Stimulated activated CD4-positive, alpha-beta T cell treated with anti-CD3 and anti-CD28 coated beads, TNF-alpha, amount 100 ng/mL, for 1 hour (primary cell): ENCODE data around the gene BBS5.
"Not testable (repeated sequence)": the region's sequence is repeated elsewhere in the genome, so short reads cannot be mapped to it uniquely, and the experiment has no call there.

Experiments used
- DNase-seq, 3 donors: peaks; one replicate each; pipeline ENCODE4 v3.0.0-alpha.2; 2020; ENCODE audit warnings: low read depth in 3 of 3, low spot score in 1 of 3

BBS5 gene

GRCh38 chr2:169485650-169486138 lies 6.4 kb downstream of the BBS5 start:
- no peak for DNase-seq

DNA sequence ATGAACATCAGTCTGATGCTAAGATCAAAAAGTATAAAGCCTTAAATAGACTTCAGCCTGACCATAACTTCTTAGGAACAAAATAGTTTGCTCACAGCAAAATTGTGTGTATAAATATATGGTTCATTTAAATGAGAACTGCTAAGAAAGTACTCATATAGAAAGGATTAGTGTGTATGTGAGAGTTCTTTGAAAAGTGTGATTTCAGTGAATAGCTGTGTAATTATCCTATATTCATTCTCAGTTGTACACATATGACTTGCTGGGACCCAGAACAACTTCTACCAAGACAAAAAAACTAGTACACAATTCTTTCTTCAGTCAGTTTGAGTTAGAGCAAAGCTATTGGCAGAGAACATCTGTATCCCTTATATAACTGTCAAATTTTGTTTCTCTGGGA lies 7.2 kb downstream of the BBS5 start:
- DNase-seq, result no peak

- no peak for DNase-seq
These were observed 11.5 kb downstream of the BBS5 start for GRCh38 chr2:169490834-169491233.

GRCh38 chr2:169491378-169491777 lies 12.1 kb downstream of the BBS5 start:
- DNase-seq, result no peak

DNA sequence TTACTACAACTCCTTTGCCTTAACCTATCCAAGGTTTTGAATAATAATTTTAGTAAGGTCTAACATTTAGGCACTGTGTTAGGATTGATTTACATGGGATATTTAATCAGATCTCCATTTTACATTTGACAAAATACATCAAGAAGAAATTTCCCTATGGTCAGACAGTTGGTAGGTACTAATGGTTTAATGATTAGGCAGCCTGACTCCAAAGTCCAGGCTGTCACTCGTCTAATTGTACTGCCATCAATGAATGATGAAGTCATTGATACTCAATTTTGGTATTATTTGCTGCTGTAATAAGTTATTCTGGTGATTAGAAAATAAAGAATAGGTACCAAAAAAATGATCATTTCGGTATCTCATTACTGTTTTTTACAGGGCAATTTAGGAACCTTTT lies 14.1 kb downstream of the BBS5 start:
- DNase-seq, result no peak

DNA sequence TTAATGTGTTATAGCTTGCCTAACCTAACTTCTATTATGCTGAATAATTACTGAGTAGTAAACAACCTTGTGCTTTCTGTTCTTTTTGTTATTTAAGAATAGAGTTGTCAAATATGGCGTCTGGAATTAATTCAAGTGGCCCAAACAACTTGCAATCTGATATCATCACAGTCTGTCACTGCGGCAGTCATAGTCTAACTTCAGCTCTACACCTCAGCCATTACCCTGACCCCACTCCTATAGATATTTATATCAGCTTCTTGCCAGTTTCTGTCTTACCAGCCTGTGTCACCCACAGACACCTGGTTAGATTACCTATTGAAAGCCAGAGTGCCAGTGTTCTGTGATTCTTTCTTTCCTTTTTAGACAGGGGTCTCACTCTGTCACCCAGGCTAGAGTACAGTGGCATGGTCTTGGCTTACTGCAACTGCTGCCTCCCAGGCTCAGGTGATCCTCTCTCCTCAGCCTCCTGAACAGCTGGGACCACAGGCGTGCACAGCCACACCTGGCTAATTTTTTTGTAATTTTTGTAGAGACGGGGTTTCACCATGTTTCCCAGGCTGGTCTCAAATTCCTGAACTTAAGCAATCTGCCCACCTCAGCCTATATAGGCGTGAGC lies 16.1 kb downstream of the BBS5 start:
- no peak for DNase-seq

- DNase-seq, result no peak
These were observed 25.4 kb downstream of the BBS5 start for GRCh38 chr2:169504651-169505050.

- DNase-seq, result no peak
These were observed 28.4 kb downstream of the BBS5 start for GRCh38 chr2:169507698-169508097.

- DNase-seq, result no peak
These were observed 30.1 kb downstream of the BBS5 start, which contains the start of gene KLHL41 for GRCh38 chr2:169509298-169509885. Gene KLHL41 (plus strand): TSS chr2:169509702. CDS start chr2:169509779, 77 bp downstream.

DNA sequence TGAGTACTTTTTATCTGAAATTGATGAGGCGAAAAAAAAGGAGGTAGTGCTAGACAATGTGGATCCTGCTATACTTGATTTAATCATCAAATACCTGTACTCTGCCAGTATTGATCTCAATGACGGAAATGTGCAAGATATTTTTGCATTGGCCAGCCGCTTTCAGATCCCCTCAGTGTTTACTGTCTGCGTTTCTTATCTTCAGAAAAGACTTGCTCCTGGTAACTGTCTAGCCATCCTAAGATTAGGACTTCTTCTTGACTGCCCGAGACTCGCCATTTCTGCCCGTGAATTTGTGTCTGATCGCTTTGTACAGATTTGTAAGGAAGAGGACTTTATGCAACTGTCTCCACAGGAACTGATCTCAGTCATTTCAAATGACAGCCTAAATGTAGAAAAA lies 30.7 kb downstream of the BBS5 start:
- no peak for DNase-seq

- no peak for DNase-seq
These were observed 31.2 kb downstream of the BBS5 start for GRCh38 chr2:169510496-169510895.

GRCh38 chr2:169511818-169512217 lies 32.5 kb downstream of the BBS5 start:
- DNase-seq, result no peak

- DNase-seq, result no peak
These were observed 33.2 kb downstream of the BBS5 start for GRCh38 chr2:169512525-169512924.

DNA sequence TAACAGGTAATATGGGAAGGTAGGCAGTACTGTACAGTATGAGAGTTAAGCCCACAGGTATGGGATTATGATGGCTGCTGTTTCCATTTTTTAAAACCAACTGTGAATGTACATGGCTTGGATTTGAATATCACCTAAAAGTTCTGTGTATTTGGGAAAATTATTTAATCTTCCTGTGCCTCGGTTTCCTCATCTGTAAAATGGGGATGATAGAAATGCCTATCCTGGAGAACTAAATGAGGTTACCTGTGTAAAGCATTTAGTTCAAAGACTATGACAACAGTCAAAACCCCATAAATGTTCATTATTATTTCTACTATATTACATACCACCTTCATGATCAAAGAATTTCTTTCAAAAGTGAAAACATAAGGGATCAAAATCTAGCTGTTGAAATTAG lies 33.8 kb downstream of the BBS5 start:
- DNase-seq, result no peak

GRCh38 chr2:169513926-169514325 lies 34.6 kb downstream of the BBS5 start:
- no peak for DNase-seq

- DNase-seq, result not testable (repeated sequence)
These were observed 35.5 kb downstream of the BBS5 start for GRCh38 chr2:169514758-169515157.

GRCh38 chr2:169516488-169516995 lies 37.2 kb downstream of the BBS5 start:
- DNase-seq, result not testable (repeated sequence)

DNA sequence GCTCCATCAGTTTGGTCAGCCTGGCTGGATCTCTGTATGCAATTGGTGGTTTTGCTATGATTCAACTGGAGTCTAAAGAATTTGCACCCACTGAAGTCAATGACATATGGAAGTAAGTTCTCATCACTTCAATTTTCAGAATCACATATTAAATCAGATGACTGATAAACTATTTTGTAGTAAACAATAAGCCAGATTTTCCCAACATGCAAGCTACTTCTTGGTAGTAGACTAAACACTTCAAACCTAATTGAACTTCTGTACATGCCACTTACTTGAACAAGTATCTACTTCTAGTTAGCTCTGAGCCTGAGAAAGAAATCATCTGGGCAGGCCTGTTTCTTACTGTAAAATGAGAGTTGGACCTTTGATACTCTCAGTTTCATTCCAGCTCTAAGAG lies 41.6 kb downstream of the BBS5 start:
- DNase-seq, result no peak

DNA sequence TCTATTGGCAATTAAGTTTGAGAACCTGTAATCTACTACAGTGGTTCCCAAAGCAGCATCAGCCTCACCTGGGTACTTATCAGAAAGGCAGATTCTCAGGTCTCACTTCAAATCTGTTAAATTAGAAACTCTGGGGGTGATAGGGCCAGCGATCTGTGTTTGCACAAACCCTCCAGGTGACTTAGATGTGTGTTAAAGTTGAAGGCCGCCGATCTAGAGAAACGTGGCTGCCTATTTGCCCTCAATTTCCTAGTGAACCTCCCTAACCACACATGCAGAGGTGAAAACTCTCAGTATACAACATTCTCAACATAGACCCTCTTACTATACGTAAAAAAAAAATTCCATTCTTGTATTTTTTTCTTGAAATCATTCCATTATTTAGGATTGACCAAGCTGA lies 44.4 kb downstream of the BBS5 start:
- DNase-seq, result no peak

DNA sequence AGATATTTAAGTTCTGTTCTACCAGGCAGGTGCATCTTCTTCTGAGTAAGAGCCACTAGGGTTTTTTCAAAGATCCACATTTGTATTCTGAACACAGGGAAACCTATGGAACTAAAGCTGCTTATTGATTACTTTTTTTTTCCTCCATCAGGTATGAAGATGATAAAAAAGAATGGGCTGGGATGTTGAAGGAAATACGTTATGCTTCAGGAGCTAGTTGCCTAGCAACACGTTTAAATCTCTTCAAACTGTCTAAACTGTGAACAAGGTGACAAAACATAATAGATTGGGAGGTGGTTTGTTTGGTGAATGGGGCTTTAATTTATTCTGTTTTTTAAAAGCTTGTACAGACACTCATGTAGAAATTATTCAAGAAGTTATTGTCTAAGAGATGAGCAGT lies 46.1 kb downstream of the BBS5 start:
- no peak for DNase-seq

DNA sequence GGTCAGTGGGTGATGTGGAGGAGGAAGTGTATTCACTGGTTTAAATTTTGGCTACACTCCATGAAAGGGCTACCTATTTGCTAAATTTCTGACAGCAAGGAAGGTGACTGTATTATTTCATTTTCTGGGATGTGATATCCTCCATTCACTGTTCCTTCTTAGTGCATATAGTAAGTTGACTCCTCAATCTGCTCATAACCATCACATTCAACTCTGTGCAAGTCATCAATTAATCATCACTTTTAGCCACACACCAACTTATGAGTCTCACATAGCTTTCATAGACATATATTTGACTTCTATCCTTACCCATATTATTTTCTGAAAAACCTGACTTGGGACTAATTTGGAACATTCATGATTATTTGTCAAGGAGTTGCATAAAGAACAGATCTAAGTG lies 47.2 kb downstream of the BBS5 start:
- no peak for DNase-seq

DNA sequence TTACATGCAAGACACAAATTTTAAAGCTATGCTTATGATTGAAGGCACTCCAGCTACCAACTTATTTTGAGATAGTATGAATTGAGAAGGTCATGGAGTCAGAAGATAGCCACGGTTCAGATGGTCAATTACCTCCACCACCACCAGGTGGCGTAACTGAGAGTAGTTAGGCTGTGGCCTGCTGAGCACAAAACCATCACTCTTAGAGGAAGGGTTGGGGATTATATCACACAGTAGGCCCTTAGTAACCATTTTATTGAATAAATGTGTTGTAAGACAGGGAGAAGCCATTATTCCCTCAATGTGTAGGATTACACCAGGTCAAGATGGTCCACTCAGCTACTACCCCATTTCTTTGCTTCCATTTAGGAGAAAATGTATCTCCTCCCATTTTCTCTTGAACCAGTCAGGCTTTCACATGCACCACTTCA lies 49.0 kb downstream of the BBS5 start:
- DNase-seq, result peak; percentile 15 to 58 (median 39)

- DNase-seq, result not testable (repeated sequence)
These were observed 60.2 kb downstream of the BBS5 start for GRCh38 chr2:169539460-169539859.
